Ovary (tissue), 9 donors: ENCODE measurements around the gene P2RY14. TPM values are rescaled to one million over a fixed set of nuclear protein-coding genes. Genes with fewer than 3 reads are reported as not detected.

Experiments used
- DNase-seq, 5 donors: peaks; one replicate each; pipeline ENCODE4 v3.0.0-alpha.2; 2019 to 2020
- H3K27ac ChIP-seq, 2 donors: fragments of 200-600 bp; one replicate each; pipeline versions ENCODE4 v1.5.1 to v1.8.0; 2019 to 2022
- H3K27me3 ChIP-seq: fragments of 200-600 bp; one replicate; pipeline ENCODE4 v1.8.0; 2022
- H3K36me3 ChIP-seq: fragments of 200-600 bp; sonication (generic); one replicate; pipeline ENCODE4 v1.5.1; 2019
- H3K4me1 ChIP-seq: one replicate; pipeline ENCODE4 v1.8.1; 2013; ENCODE audit warnings: mild to moderate bottlenecking, moderate library complexity; ENCODE audit not compliant: insufficient read depth
- H3K4me3 ChIP-seq: fragments of 200-600 bp; sonication (generic); one replicate; pipeline ENCODE4 v1.5.1; 2017
- H3K9me3 ChIP-seq, 2 donors: fragments of 200-600 bp in 1 of 2; sonication (generic) in 1 of 2; one replicate each; pipeline versions ENCODE4 v1.5.1 to v1.8.1; 2013 to 2019; ENCODE audit warnings: mild to moderate bottlenecking in 1 of 2, moderate library complexity in 1 of 2
- EP300 ChIP-seq: sonication (generic); formaldehyde crosslinking; IDR thresholded peaks from one replicate; pipeline ENCODE4 v1.6.1; 2017; ENCODE audit warnings: antibody characterized with exemption
- POLR2A ChIP-seq: fragments of 450-650 bp; IDR thresholded peaks from one replicate; pipeline ENCODE4 v1.6.1; 2017; ENCODE audit warnings: antibody characterized with exemption, mild to moderate bottlenecking, moderate library complexity
- WGBS, 3 donors: extraction: QIAGEN DNeasy Blood & Tissue Kit in 1 of 3; methylation state at CpG; one replicate each; pipeline versions ENCODE4 v1.1.5 to v1.1.7; 2013 to 2017; 5-methylcytosine and 5-hydroxymethylcytosine counted together
- intact Hi-C, 4 donors: fragments of 100-400 bp; cut with DNase I; formaldehyde crosslinking; loops; one replicate each; pipeline versions ENCODE4 v1.11.0 to v1.15.1; 2022 to 2023
- polyA plus RNA-seq, 2 donors: library from polyadenylated mRNA; stranded (reverse); fragments of 200-250 nt in 1 of 2; fragments of 350-450 nt in 1 of 2; fragmentation: Illumina TruSeq in 1 of 2; extraction: RNeasy Lipid Tissue Mini Kit (QIAGEN cat#74804) in 1 of 2; gene quantifications; one replicate each; pipeline ENCODE4 v1.2.3, GENCODE V29; 2013 to 2014
- total RNA-seq, 7 donors: library from RNA; depleted of rRNA in 2 of 7; stranded (reverse); fragments of >200 nt in 2 of 7; fragmentation: NEBNext Ultra II Directional in 3 of 7; extraction: Animal tissue kit (Norgen Biotek cat#: 25700) in 3 of 7; gene quantifications; one replicate each; pipeline versions ENCODE4 v1.1.0 to v1.2.4, GENCODE V29; 2016 to 2023
- TF ChIP-seq, protein P1 (sequence below), 3 donors: fragments of 450-650 bp in 2 of 3; fragments of 200-600 bp in 1 of 3; IDR thresholded peaks; one replicate each; pipeline versions ENCODE4 v1.5.1 to v1.8.0; 2016 to 2022; ENCODE audit warnings: antibody characterized with exemption in 3 of 3, mild to moderate bottlenecking in 1 of 3
- donor health status: DM: no; HTN: no; CAD: no; lungs with moderate emphysema.
- donor health status: DM: no; HTN: no; CAD: no.
- donor health status: Bipolar disorder and iron deficiency.
- donor health status: DM: yes; HTN: yes; CAD: no.
- donor health status: DM: no; HTN: no; CAD: no.
- donor health status: DM: yes; HTN: yes; CAD: no.

The P2RY14 gene
- total and polyA plus RNA-seq, 9 donors, result 0.28 to 2.8 (median 0.70) TPM; not detected in 1

DNA sequence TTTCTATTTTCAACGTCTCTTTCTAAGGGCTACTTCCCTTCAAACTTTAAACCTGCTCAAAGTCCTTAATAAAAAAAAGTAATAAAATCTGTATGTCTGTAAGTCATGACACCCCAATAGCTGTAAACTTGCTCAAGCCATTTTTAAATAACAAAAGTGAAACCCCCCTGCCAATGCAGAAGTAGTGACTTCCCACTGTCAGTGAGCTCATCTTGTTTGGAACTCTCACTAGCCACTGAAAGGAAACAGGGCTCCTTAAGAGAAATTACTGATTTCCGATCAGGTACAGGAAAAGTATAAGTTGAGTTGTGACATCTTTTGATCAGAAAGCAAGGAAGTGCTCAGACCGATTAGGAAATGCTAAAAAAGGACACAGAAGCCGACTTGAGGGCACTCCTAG lies 47.7 kb downstream of the P2RY14 start:
- H3K27ac ChIP-seq, result no peak overlapping the region
- peaks cover 3% of the 10 kb centered on the region for H3K4me1 ChIP-seq
- intact Hi-C loops, result no loop called here

GRCh38 chr3:151228666-151229040 lies 49.7 kb downstream of the P2RY14 start:
- WGBS, 3 donors, result 21 to 50% (median 29%) methylated on average over 1 of the region's 1 CpG
- no peak overlapping the region for H3K27ac ChIP-seq
- H3K9me3 ChIP-seq, result no peaks in the 10 kb centered on the region
- TF ChIP-seq, protein P1, sequence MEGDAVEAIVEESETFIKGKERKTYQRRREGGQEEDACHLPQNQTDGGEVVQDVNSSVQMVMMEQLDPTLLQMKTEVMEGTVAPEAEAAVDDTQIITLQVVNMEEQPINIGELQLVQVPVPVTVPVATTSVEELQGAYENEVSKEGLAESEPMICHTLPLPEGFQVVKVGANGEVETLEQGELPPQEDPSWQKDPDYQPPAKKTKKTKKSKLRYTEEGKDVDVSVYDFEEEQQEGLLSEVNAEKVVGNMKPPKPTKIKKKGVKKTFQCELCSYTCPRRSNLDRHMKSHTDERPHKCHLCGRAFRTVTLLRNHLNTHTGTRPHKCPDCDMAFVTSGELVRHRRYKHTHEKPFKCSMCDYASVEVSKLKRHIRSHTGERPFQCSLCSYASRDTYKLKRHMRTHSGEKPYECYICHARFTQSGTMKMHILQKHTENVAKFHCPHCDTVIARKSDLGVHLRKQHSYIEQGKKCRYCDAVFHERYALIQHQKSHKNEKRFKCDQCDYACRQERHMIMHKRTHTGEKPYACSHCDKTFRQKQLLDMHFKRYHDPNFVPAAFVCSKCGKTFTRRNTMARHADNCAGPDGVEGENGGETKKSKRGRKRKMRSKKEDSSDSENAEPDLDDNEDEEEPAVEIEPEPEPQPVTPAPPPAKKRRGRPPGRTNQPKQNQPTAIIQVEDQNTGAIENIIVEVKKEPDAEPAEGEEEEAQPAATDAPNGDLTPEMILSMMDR (IDR thresholded peaks at IDR 0.05), result no peak
- DNase-seq, result no peak
- H3K27me3 ChIP-seq, result no peaks in the 10 kb centered on the region
- no peaks in the 10 kb centered on the region for H3K36me3 ChIP-seq
- H3K4me1 ChIP-seq, result peaks cover 3% of the 10 kb centered on the region
- intact Hi-C loops, result loop anchor here (2.0 to 10.0 kb wide), 3 partner anchors 54 to 56 kb away; no protein-coding TSS in a partner anchor
- H3K4me3 ChIP-seq, result no peak overlapping the region

More for the DNA sequence above, 47.7 kb downstream of the P2RY14 start:
- WGBS, 3 donors, result 57 to 63% (median 61%) methylated on average over 4 of the region's 4 CpGs
- no peak for TF ChIP-seq POLR2A
- TF ChIP-seq EP300, result no peak
- TF ChIP-seq, protein P1 (IDR thresholded peaks at IDR 0.05), result no peak
- Histone ChIP-seq H3K9me3 (no peaks in the 10 kb centered on the region), H3K27me3 (no peaks in the 10 kb centered on the region), H3K36me3 (no peaks in the 10 kb centered on the region), H3K4me3 (no peak overlapping the region)
- no peak for DNase-seq

DNA sequence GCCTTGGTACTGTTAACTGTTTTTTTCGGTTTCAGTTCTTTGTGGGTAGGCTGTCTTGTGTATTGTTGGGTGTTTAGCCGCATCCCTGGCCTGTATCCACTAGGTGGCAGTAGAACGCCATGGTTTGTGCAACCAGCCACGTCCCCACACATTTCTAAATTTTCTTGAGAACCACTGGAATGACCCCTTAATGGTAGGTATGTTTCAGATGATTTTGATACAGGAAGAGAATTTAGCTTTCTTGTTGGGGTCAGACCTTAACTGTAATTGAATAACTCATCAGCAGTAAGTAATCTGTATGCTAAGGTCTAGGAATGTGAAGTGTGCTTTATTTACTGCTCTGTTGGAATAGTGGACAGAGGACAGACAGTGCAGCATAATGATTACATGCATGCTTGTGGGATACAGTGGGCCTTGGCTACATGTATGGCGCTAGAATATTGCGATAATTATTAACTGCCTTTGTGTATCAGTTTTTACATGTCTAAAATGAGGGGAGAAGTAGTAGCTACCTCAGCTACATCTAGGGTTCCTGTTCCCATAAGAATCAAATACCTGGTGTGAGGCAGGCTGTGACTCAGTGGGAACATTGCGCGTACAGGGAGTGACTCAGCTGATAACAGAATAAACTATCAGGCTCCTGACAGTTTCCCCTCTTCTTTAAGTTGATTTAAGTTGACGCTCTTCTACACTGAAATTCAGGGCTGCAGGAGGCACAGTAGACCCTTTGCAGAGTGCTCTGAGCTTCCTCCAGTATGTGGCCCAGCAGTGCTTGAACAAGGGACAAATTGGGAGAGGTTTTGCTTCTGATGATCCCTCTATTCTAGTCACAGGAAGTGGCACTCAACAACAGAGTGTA lies 50.3 kb downstream of the P2RY14 start:
- 35 to 41% (median 38%) methylated on average over 9 of the region's 9 CpGs for WGBS, 3 donors
- TF ChIP-seq POLR2A, result no peak
- TF ChIP-seq, protein P1 (IDR thresholded peaks at IDR 0.05), result peak; percentile 69 to 86 (median 81)
- intact Hi-C loops, result loop anchor here (2.0 to 10.0 kb wide), 3 partner anchors 54 to 57 kb away; no protein-coding TSS in a partner anchor
- Histone ChIP-seq H3K27ac (no peak overlapping the region), H3K4me1 (peaks cover 3% of the 10 kb centered on the region), H3K36me3 (no peaks in the 10 kb centered on the region), H3K27me3 (no peaks in the 10 kb centered on the region), H3K9me3 (no peaks in the 10 kb centered on the region), H3K4me3 (no peak overlapping the region)
- DNase-seq, result peak; percentile 55 to 79 (median 74)

- Histone ChIP-seq H3K4me3 (no peak overlapping the region), H3K4me1 (peaks cover 3% of the 10 kb centered on the region), H3K27me3 (no peaks in the 10 kb centered on the region), H3K27ac (no peak overlapping the region), H3K9me3 (no peaks in the 10 kb centered on the region), H3K36me3 (no peaks in the 10 kb centered on the region)
- no peak for DNase-seq
- intact Hi-C loops, result loop anchor here in 3 of 4 donors (5.0 to 10.0 kb wide), 2 partner anchors 55 to 57 kb away; no protein-coding TSS in a partner anchor
- TF ChIP-seq POLR2A (no peak), EP300 (no peak)
- TF ChIP-seq, protein P1 (IDR thresholded peaks at IDR 0.05), result no peak
- 72 to 79% (median 77%) methylated on average over 6 of the region's 6 CpGs for WGBS, 3 donors
These were observed 51.0 kb downstream of the P2RY14 start for GRCh38 chr3:151227266-151227806.
